Uterus (tissue), 4 donors: Measurements from ENCODE around the gene VCL. TPM values are rescaled to one million over a fixed set of nuclear protein-coding genes. Genes with fewer than 3 reads are reported as not detected.

ENCODE experiments used
- DNase-seq, 2 donors: peaks; one replicate each; pipeline ENCODE4 v3.0.0-alpha.2; 2019 to 2020
- H3K27ac ChIP-seq, 2 donors: fragments of 200-600 bp; sonication (generic); 1 replicate in 1 of 2; 2 replicates in 1 of 2; pipeline ENCODE4 v1.5.1; 2016 to 2018
- H3K27me3 ChIP-seq, 2 donors: fragments of 200-600 bp; sonication (generic); one replicate each; pipeline ENCODE4 v1.5.1; 2018 to 2019; ENCODE audit warnings: control low read depth in 1 of 2
- H3K36me3 ChIP-seq, 2 donors: fragments of 200-600 bp; sonication (generic); one replicate each; pipeline ENCODE4 v1.5.1; 2019; ENCODE audit warnings: control low read depth in 1 of 2
- H3K4me1 ChIP-seq, 2 donors: fragments of 200-600 bp; sonication (generic); one replicate each; pipeline ENCODE4 v1.5.1; 2018 to 2019; ENCODE audit warnings: control low read depth in 1 of 2
- H3K4me3 ChIP-seq, 2 donors: fragments of 200-600 bp; sonication (generic); 1 replicate in 1 of 2; 2 replicates in 1 of 2; pipeline ENCODE4 v1.5.1; 2018 to 2019; ENCODE audit warnings: mild to moderate bottlenecking in 1 of 2
- H3K9me3 ChIP-seq, 2 donors: fragments of 200-600 bp; sonication (generic); one replicate each; pipeline ENCODE4 v1.5.1; 2019; ENCODE audit warnings: control low read depth in 1 of 2
- POLR2A ChIP-seq, 2 donors: fragments of 450-650 bp; IDR thresholded peaks; one replicate each; pipeline ENCODE4 v1.6.1; 2016; ENCODE audit warnings: antibody characterized with exemption in 2 of 2, mild to moderate bottlenecking in 1 of 2, moderate library complexity in 1 of 2
- intact Hi-C: fragments of 100-400 bp; cut with DNase I; formaldehyde crosslinking; loops from one replicate; pipeline ENCODE4 v1.15.1; 2023; ENCODE audit warnings: low total_unique reads
- total RNA-seq, 4 donors: library from RNA; depleted of rRNA in 3 of 4; stranded (reverse); fragments of >200 nt in 3 of 4; gene quantifications; one replicate each; pipeline versions ENCODE4 v1.1.0 to v1.2.4, GENCODE V29; 2014 to 2023
- TF ChIP-seq, protein P1 (sequence below), 4 experiments: fragments of 200-600 bp in 2 of 4; fragments of 450-650 bp in 2 of 4; sonication (generic) in 2 of 4; IDR thresholded peaks; one replicate each; pipeline ENCODE4 v1.5.1; 2016 to 2019; ENCODE audit warnings: antibody characterized with exemption in 4 of 4, mild to moderate bottlenecking in 2 of 4, moderate library complexity in 1 of 4
- donor health status: DM: yes; HTN: yes; CAD: no.

The VCL gene
- total RNA-seq, 4 donors from 2014 or later: 77.4 to 313 (median 215) TPM

DNA sequence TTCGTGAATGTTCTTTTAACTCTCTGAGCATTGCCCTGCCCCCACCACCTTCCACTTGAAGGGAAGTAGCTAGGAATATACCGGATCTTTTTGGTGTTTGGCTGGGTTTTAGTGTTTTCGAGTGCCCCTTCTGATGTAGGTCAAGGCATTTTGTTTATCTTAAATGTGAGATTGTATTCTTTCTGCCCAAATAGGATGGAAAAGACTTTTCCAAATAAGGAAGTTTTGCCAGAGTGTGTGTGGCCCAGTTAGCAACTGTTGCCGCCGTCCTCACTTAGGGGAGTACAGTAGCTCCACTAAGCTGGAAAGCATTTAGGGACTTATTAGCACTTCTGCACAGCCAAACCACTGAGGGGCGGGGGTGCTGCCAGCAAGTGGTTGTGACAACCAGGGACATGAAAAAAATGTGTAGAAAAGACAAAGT, 29.8 kb upstream of the VCL start:
- intact Hi-C loops: no loop called here
- Histone ChIP-seq H3K27me3 (no peaks in the 10 kb centered on the region), H3K9me3 (no peaks in the 10 kb centered on the region), H3K27ac (peak overlapping the region; percentile 87 to 93), H3K4me3 (no peak overlapping the region), H3K36me3 (no peaks in the 10 kb centered on the region), H3K4me1 (no peaks in the 10 kb centered on the region)
- DNase-seq: no peak
- TF ChIP-seq, protein P1, sequence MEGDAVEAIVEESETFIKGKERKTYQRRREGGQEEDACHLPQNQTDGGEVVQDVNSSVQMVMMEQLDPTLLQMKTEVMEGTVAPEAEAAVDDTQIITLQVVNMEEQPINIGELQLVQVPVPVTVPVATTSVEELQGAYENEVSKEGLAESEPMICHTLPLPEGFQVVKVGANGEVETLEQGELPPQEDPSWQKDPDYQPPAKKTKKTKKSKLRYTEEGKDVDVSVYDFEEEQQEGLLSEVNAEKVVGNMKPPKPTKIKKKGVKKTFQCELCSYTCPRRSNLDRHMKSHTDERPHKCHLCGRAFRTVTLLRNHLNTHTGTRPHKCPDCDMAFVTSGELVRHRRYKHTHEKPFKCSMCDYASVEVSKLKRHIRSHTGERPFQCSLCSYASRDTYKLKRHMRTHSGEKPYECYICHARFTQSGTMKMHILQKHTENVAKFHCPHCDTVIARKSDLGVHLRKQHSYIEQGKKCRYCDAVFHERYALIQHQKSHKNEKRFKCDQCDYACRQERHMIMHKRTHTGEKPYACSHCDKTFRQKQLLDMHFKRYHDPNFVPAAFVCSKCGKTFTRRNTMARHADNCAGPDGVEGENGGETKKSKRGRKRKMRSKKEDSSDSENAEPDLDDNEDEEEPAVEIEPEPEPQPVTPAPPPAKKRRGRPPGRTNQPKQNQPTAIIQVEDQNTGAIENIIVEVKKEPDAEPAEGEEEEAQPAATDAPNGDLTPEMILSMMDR (IDR thresholded peaks at IDR 0.05): no peak

GRCh38 chr10:73969224-73969841, 28.6 kb upstream of the VCL start:
- Histone ChIP-seq H3K4me3 (no peak overlapping the region), H3K9me3 (no peaks in the 10 kb centered on the region), H3K36me3 (no peaks in the 10 kb centered on the region), H3K27ac (no peak overlapping the region), H3K4me1 (no peaks in the 10 kb centered on the region), H3K27me3 (no peaks in the 10 kb centered on the region)
- intact Hi-C loops: no loop called here
- TF ChIP-seq, protein P1 (IDR thresholded peaks at IDR 0.05): no peak
- DNase-seq: no peak

GRCh38 chr10:73970845-73971244, 27.1 kb upstream of the VCL start:
- Histone ChIP-seq H3K27ac (no peak overlapping the region), H3K4me3 (no peak overlapping the region), H3K4me1 (no peaks in the 10 kb centered on the region), H3K27me3 (no peaks in the 10 kb centered on the region), H3K36me3 (no peaks in the 10 kb centered on the region), H3K9me3 (no peaks in the 10 kb centered on the region)
- TF ChIP-seq, protein P1 (IDR thresholded peaks at IDR 0.05): no peak
- no peak for TF ChIP-seq POLR2A (IDR thresholded peaks at IDR 0.05)
- no peak for DNase-seq
- intact Hi-C loops: no loop called here

DNA sequence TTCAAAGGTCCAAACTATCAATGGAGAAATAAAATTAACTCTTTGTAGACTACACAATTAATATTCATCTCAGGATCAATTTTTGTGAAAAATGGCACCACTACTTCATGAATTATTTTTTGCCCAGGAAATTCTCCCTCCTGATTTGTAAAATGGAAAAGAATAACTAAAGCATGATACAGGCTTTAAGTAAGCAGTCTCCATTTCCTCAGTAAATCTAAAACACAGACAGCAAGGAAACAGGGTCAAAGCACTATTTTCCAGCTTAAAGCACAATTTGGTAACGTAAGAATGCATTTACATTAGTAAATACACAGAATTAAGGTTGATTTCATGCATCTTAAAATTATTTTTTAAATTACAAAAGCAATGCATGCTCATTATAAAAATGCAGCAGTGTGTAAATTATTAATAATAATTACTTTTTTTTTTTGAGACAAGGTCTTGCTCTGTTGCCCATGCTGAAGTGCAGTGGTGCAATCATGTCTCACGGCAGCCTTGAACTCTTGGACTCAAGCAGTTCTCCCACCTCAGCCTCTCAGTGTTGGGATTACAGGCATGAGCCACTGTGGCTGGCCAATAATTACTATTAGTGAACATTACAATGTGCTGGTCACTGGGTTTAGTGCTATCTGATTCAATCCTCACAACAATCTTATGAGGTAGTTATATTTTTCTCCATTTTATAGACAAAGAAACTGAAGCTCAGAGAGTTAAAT, 26.1 kb upstream of the VCL start:
- H3K27ac ChIP-seq: no peak overlapping the region
- H3K36me3 ChIP-seq: no peaks in the 10 kb centered on the region
- TF ChIP-seq POLR2A (IDR thresholded peaks at IDR 0.05): no peak
- TF ChIP-seq, protein P1 (IDR thresholded peaks at IDR 0.05): no peak
- H3K27me3 ChIP-seq: no peaks in the 10 kb centered on the region
- intact Hi-C loops: no loop called here
- no peaks in the 10 kb centered on the region for H3K9me3 ChIP-seq
- H3K4me1 ChIP-seq: no peaks in the 10 kb centered on the region
- no peak overlapping the region for H3K4me3 ChIP-seq
- no peak for DNase-seq

DNA sequence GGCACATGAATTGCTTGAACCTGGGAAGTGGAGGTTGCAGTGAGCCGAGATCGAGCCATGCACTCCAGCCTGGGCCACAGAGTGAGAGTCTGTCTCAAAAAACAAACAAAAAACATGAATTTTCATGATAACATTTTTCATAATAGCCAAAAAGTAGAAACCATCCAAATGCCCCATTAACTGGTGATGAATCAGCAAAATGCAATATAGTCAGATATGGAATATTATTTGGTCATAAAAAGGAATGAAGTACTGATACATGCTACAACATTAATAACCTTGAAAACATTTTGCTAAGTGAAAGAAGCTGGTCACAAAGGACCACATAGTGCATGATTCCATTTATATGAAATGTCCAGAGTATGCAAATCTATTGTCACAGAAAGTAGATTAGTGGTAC, 24.5 kb upstream of the VCL start:
- TF ChIP-seq POLR2A (IDR thresholded peaks at IDR 0.05): no peak
- TF ChIP-seq, protein P1 (IDR thresholded peaks at IDR 0.05): no peak
- Histone ChIP-seq H3K36me3 (no peaks in the 10 kb centered on the region), H3K9me3 (no peaks in the 10 kb centered on the region), H3K27me3 (no peaks in the 10 kb centered on the region), H3K4me3 (no peak overlapping the region), H3K4me1 (no peaks in the 10 kb centered on the region), H3K27ac (no peak overlapping the region)
- DNase-seq: no peak
- intact Hi-C loops: no loop called here
